Limb (tissue), 2 donors: ENCODE measurements around the gene ASCL2.
A peak's percentile ranks its signal among the peaks of the same experiment; 100 is the strongest.

Source experiments
- DNase-seq, 2 donors: peaks; one replicate each; pipeline ENCODE4 v3.0.0-alpha.2; 2016; ENCODE audit errors: extremely low spot score in 2 of 2

The ASCL2 gene, protein sequence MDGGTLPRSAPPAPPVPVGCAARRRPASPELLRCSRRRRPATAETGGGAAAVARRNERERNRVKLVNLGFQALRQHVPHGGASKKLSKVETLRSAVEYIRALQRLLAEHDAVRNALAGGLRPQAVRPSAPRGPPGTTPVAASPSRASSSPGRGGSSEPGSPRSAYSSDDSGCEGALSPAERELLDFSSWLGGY

DNA sequence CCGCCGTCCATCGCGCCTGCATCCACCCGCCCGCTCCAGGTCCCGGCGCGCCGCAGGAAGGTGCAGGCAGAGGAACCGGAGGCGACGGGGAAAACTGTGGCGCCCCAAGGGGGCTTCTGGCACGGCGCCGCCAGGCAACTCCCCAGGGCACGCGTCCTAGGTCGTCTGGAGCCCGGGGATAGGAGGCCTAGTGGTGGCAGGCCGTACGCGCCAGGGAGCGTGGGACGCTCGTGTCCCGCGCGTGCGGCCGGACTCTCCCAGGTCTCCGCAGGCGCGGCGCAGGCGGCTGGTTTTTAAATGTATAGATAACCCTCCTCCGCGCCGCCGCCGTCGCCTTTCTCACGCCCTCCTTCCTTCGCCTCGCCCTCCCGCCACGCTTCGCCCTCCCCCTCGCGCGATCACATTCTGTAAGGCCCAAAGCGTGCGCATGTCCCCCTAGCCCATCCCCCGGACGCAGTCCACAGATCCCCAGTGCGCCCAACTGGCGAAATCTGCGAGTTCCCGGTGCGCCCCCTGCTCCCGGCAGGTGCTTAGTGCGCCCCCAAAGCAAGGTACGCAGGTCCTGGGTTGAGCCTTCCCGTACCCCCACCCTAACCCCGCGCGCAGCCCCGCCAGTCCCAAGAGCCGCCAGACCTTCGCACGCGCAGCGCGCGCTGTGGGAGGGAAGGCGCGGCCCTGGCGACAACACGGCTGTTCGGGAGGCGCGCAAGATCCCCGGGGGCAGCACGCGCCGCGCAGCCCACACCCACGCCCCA, at the start of gene ASCL2:
ASCL2 (minus strand) TSS at position 267 of the 755 bp plus-strand sequence; CDS start at position 11, 256 bp downstream.
- DNase-seq: peak in 1 of 2 donors; percentile 49

DNA sequence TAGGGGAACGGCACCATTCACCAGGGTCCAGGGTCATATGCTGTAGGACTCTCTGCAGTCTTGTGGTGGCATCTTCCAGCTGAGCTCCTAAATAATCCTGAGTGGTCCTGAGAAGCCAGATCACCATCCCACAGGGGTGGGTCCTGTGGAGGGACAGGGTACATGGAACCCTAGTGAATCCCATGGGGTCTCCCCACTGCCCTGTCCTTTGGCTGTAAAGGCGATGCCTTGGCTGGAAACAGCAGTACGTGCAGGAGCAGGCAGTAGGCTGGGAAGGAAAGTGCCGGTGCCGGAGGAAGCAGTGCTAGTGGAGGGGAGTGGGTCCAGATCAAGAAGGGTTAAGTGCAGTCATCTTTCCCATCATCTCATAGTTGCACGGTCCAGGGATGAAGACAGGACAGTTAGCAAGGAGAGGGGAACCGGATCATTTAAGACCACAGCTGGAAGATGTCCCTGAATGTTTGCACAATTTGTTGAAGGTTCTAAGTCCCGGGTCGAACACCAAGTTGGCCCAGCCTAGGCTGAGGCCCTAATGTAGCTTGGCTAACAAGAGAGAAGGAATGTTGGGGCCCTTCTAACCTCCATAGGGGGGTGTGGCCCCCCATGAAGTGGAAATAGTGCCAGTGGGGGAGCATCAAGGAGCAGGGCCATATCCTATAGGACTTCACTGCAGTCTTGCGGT, 49.5 kb upstream of the ASCL2 start:
- DNase-seq: no peak

DNA sequence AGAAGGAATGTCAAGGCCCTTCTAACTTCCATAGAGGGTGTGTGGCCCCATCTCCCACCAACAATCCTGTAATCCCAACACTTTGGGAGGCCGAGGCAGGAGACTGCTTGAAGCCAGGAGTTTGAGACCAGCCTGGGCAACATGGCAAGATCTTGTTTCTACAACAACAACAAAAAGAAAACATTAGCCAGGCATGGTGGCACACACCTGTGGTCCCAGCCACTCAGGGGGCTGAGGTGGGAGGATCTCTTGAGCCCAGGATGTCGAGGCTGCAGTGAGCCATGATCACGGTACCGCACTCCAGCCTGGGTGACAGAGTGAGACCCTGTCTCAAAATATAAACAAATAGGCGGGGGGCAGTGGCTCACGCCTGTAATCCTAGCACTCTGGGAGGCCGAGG, 48.3 kb upstream of the ASCL2 start:
- no peak for DNase-seq

DNA sequence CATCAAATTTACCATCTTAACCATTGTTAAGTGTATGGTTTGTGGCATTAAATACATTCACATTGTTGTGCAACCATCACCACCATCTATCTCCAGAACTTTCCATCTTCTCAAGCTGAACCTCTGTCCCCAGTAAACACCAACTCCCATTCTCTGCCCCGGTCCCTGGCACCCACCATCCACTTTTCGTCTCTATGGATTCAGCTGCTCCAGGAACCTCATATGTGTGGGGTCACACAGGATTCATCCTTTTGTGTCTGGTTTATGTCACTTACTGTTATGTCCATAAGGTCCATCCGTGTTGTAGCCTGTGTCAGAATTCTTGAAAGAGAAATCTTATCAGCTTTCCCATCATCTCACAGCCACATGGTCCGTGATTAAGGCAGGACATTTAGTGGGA, 47.7 kb upstream of the ASCL2 start:
- DNase-seq: no peak

DNA sequence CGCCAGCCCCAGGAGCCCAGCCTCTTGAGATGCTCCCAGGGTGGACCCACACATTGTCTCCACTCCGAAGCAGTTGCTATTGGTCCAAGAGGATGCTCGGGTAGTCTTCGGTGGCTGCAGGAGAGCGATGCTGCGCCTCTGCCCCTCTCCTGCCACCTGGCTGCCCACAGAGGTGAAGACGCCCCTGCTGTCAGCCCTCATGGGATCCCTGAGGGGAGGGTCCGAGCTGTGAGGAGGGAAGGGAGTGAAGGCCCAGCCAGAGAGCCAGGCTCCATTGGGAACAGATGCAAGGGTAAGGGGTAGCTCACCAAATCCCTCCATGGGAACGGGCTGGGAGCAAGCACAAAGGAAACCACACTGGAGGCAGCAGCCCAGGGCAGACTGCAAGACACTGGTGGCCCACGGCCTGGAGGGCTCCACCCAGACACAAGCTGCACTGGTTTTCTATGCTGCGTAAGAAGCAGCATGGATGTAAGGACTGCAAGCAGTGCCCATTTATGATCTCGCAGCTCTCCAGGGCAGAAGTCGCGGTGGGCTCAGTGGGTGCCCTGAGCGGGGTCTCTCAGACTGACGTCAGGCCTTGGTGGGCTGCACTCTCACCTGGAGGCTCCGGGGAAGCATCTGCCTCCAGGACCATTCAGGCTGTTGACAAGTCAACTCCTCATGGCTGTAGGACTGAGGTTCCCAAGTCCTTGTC, 47.1 kb upstream of the ASCL2 start:
- DNase-seq: no peak

DNA sequence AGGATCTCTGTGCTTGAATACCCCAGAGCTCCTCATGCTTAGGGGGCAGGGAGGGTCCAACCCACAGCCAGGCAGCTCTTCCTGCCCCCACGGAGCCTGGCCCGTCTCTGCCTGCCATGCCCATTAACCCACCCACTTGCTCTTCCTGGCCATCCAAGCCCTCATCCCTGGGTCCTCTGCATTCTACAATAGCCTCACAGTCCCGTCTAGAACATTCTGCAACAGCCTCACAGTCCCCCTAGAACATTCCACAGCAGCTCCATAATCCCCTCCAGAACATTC, 46.5 kb upstream of the ASCL2 start:
- DNase-seq: no peak

DNA sequence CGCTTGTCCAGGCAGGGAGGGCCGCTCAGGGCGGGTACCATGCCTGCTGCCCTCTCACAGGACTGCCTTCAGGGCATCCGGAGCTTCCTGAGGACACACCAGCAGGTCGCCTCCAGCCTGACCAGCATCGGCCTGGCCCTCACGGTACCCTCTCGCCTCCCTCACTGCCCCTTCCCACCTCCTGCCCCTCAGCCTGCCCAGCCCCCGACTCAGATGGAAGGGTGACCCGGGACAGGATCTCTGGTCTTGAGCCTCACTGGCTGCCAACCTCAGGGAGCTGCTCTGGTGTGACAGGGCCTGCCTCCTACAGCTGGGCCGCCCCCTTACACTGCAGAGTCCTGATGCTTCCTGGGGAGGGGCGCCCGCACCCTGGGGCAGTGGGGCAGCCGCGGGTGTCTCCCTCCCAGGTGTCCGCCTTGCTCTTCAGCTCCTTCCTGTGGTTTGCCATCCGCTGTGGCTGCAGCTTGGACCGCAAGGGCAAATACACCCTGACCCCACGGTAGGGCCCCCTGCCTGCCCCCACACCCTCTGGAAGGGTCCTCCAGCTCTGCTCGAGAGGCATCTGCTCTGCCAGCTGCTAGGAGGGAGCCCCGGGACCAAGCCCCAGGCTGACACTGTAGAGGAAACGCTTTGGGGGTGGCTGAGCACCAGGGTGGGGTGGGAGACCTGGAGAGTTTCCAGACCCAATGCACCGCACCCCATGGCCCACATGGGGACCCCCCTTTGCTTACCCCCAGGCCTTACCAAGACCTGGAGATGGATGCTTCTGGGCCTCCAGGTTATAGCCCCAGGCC, 46.0 kb upstream of the ASCL2 start:
- DNase-seq: no peak

DNA sequence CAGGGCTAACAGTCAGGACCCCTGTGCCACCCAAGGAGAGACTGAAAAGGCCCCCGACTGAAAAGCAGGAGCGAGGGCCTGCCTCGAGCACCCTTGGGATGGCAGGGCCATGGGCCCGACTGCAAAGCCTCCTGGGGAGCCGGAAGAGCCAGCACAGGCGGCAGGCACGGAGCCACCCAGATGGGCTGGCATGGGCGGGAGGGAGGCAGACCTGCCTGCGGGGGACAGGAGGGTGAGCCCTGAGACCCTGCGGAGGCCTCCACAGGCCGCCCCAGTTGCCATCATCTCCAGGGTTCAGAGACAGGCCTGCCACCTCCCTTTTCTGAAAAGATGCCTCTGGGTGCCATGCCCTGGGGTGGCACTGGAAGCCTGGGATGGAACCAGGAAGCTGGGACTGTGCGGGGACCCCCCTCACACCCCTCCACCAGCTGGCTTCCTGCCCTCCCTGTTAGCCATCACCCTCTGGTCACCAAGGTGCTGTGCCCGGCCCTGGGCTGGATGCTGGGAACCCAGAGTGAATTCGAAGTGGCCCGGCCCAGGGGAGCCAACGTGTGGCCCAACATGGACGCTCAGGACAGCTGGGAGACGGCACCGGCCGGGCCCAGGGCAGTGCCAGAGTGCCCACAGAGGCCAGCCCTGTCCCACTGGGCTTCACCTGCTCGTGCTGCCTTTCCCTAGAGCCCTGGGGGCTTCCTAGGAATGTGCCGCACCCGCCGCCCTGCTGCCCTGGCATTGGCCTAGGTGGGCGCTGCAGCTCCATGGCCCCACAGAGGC, 45.2 kb upstream of the ASCL2 start:
- DNase-seq: no peak

DNA sequence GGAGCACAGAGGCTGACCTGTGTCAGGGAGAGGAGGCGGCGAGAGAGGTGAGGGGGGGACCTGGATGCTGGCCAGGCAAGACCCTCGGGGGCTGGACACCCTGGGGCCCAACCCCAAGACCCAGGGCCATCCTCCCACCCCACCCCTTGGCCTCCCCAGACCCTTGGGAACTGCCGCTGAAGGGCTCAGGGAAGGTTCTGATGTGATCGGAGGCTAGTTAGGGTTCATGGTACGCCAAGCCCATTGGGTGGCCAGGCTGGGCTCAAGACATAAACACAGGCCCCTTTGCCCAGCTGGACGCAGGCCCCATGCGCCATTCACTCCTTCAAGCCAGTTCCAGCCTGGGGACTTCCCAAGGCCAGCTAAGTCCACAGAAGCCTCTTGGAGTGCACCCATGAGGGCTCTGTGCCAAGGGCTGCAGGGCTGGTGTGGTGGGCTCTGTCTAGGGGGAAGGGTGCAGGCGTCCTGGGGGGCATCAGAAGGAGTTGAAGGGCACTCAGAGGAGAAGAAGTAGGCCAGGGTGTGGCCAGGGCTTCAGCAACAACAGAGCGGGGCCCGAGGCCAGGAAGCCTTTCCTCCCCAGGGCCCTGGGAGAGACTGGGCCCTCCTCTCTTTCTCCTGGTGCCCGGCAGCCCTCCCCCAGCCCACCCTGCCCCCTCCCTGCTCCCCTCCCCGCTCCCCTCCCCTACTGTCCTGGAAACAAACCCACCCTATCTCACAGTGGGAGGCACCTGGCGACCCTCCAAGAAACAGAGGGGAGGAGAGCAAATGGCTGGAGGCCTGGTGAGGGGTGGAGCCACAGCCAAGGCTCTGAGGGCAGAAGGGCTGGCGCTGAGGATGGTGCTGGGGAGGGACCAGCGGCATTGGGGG, 44.4 kb upstream of the ASCL2 start:
- peak; percentile 86 to 92 for DNase-seq

DNA sequence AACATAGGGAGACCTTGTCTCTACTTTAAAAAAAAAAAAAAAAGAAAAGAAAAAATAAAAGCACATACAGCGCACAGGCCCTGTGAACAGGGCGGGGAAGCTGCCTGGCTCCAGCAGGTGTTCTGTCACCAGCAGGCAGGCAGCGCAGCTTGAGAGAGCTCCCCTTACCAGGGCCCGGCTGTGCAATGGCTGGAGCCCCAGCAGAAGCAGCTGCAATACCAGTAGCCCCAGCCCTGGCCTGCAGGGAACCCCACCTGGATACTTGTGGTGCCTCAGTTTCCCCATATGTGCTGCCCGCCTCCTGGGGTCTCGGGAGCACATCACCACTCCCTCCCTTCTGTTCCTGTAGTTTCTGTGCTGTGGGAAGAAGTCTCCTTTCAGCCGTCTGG, 43.7 kb upstream of the ASCL2 start:
- no peak for DNase-seq

DNA sequence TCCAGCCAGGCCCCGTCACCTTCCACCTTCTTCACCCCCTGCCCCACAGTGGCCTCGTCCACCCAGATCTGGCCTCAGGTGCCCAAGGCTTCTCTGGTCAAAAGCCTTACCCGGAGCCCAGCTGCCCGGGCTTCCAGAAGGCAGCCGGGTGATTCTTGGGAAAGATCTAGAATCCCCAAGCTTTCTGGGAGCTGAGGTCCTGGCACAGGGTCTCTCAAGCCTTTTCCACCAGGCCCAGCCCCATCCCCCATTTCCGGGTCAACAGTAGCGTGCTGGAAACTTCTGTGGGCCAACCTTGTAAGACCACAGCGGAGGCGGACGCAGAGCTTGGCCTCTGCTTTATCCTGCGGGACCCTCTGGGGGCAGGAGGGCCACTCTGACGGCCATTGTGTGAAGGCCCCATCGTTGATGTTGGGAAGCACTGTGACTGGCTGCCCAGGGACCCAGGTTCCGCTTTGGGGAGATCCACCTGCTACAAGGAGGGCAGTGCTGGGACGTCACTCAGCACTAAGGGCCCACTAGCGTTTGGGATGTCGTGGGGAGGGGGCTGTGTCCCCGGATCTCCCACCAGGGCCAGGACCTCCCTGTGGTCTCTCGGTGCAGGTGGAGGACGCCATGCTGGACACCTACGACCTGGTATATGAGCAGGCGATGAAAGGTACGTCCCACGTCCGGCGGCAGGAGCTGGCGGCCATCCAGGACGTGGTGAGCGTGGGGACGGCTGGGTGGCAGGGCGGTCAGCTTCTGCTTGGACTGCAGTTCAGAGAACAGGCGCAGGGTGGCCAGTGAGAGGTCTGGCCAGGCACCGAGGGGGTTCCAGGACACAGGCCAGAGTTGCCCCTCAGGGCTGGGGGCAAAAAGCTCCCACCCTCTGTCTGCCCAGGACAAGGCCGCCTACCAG, 42.9 kb upstream of the ASCL2 start:
- no peak for DNase-seq

DNA sequence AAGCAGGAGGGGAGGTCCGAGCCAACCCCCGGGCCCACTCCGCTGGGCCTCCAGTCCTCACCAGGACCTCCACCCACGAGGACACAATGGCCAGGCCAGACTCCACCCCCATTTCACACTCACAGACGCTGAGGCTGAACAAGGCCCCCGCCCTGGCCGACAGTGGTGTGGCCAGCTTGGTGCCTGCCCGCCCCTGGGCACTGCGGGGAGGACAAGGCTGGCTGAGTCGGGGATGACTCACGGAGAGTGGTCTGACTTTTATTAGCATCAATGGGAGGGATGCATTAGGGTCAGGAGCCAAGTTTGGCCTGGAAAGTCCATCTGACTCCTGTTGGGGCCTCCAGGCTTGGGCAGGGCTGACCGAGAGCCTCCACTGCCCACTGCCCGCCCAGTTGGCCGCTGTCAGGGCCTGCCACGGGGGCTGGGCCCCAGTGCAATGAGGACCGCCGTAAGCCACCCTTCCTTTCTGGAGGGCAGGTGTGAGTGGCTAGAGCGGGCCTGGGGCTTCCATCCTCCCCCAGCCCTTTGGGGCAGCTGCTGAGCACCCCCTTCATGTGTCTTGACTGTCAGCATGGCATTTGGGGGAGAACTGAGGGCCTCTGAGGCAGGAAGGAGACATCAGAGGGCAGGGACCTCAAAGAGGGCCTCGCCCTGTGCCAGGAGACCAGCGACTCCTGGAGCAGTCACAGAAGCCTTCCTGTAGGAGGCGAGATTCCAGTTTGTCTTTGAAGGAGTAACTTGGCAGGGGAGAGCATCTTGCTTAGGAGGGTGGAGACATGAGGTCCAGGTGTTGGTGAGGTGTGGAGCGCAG, 42.0 kb upstream of the ASCL2 start:
- peak in 1 of 2 donors; percentile 39 for DNase-seq

DNA sequence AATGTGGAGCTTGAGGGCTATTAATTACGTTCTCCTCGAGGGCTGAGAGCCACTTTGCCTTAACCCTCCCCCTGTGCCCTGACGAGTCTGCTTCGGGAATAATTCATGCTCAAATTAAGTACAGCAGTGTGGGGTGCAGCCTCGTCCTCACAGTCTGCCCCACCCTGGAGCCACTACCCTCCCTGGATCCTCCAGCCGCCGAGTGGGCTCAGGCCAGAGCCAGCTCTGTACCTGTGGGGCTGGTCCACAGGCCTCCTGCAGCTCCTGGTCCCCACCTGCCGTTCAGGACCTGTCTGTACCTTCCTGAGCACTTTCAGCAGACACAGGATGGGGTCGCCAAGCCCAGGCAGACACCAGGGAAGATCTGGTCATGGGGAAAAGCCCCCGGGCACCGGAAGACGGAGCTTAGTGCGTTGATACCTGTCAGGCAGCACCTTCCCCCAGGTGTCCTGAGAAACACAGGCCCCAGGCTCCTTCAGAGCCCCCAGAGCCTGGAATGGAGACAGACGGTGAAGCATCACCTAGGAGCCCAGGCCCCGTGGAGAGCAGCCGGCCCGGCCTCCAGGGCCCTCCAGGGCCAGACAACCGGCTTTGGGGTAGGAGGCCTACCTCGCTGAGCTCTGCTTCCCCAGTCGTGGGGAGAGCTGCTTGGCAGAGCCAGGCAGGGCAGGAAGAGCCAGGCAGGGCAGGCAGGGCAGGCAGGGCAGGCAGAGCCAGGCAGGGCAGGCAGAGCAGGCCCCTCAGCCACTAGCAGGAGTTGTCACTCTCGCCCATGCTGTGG, 41.2 kb upstream of the ASCL2 start:
- no peak for DNase-seq

DNA sequence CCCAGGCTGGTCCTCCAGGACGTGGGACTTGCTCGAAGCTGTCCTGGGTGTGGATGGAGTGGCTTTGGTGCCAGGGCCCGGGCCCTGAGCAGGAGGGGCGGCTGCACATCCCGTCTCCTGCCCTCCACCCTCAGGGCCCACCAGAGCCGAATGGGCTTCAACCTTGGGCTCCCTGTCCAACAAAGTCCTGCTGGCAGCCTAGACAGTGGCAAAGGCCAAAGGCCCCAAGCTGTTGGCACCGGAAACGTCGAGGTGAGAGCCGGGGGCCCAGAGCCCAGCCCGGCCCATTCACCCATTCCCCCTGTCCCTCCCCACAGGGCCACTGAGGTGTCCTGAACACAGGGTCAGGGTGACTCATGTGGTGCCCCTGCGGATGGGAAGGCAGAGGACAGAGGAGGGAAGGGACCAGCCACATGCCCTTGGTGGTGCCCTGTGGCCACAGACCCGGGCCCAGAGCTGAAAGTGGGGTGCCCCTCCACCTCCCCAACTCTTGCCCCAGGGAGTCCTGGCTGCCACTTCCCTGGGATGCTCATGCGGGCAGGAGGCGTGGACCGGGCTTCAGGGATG, 40.5 kb upstream of the ASCL2 start:
- DNase-seq: no peak

DNA sequence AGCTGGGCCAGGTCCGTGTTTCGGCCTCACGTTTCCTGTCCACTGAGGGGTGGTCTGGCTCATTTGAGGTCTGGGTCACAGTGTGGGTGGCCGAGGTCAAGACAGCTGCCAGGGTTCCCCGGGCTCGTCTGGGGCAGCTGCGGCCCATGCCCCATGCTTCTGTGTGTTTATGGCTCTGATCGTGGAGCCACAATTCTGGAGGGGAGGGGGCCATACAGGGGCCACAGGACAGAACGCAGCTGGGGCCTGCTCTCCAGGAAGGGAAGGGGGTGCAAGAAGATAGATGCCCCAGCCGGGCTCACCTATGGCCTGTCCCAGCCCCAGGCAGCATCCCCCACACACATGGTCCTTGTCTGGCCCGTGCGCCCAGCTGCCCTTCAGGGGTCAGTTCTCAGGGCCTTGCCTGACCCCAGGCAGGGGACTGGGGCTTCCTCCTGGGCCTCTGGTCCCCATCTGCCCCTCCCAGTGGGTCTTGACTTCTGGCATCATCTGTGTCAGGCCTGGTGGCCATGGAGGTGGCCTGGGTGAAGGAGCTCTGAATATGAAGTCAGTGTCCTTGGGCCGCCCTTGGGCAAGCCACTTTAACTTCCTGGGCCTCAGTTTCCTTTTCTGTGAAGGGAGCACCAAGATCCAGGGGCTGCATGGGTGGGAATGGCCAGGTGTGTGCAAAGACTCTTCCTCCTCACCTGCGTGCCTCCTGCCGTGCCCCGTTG, 39.8 kb upstream of the ASCL2 start:
- no peak for DNase-seq
